ENCODE data around the gene ANTXR1.
"Not testable (repeated sequence)": the region's sequence is repeated elsewhere in the genome, so short reads cannot be mapped to it uniquely, and the experiment has no call there.

The ANTXR1 gene

DNA sequence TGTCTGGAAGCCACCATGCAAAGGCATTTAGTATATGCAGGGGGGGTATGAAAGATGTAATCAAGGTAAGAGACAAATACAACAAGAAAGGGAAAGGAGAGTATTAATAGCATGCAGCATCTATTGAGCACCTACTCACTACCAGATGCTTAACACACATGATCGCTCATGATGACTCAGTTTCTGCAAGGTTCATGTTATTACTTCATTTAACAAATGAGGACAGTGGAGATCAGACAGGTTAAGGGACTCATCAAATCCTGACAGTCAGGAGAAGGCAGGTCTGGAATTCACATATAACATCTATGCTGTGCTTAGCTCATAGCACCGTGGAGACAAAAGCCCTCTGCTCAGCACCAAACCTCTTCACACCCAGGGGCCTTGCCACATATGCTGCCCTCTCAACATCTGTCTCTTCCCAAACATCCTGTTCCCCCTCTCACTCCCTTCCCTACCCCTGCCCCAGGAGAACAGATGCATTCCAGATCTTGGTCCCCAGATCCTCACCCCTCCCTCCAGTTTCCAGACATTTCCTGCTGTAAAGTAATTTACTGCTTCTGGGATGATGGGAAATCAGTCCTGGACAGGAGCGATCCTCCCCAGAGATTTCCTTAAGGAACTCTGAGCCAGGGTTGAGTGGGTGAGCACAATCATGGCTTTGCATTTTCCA is 155.3 kb downstream of the ANTXR1 start:
- H4K20me1 ChIP-seq, result no peaks in the 10 kb centered on the region
- H3K4me2 ChIP-seq, result peak overlapping the region in 3 of 11 experiments; percentile 9 to 48 (median 16); a peak in 3 of 22 replicates
- H3K4me3 ChIP-seq, result no peak overlapping the region
- peaks cover 15 to 42% (median 33%) of the 10 kb centered on the region in 10 experiments for H3K4me1 ChIP-seq
- no peaks in the 10 kb centered on the region for H3K36me3 ChIP-seq
- TF ChIP-seq Cebpa-rat (IDR thresholded peaks at IDR 0.05), result no peak
- no peak overlapping the region for H3K27ac ChIP-seq
- no peak overlapping the region for H3K9ac ChIP-seq
- H3K27me3 ChIP-seq, result no peaks in the 10 kb centered on the region; a peak in 1 of 22 replicates
- no peaks in the 10 kb centered on the region; a peak in 1 of 22 replicates for H3K9me3 ChIP-seq (replicated peaks in 1 of 11)

DNA sequence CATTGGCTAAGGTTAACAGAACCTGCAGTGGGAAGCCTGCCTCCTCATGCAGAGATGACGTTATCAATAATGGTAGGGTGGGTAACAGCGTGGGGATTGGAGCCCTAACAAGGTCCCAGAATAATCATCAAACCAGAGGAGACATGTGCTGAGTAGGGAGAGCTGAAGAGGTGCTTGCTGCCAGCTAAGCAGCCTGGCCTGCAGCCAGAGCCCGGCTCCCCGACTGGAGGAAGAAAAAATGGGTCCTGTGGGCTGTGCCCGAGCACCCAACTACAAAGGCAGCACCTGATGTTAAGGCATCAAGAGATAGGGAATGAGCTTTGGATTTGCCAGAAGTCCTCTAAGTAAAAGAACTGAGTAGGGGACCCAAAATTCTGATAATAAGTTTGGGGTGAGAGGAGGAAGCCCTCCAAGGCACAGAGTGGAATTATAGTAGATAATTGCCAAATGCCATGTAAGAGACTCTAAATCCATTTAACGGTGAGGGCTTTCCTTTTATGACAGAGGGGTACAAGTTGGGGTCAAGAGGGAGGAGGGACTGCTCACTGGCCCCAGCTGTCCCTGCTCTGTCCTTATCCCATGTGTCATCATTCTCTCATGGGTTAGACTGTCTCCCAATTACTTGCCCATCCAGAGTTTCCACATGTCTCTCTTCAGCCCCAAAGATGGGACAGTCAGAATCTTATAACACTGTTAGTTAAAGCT is 156.1 kb downstream of the ANTXR1 start:
- Histone ChIP-seq H3K4me3 (no peak overlapping the region), H3K4me1 (peaks cover 10 to 34% (median 25%) of the 10 kb centered on the region in 10 experiments; a peak in 19 of 20 replicates), H3K36me3 (no peaks in the 10 kb centered on the region), H3K9ac (no peak overlapping the region), H3K9me3 (replicated peaks in 1 of 11) (no peaks in the 10 kb centered on the region; a peak in 1 of 22 replicates), H3K27ac (no peak overlapping the region), H3K27me3 (no peaks in the 10 kb centered on the region; a peak in 1 of 22 replicates), H4K20me1 (no peaks in the 10 kb centered on the region), H3K4me2 (no peak overlapping the region; a peak in 1 of 22 replicates)
- TF ChIP-seq Cebpa-rat (IDR thresholded peaks at IDR 0.05), result no peak

- Histone ChIP-seq H3K27ac (no peak overlapping the region), H3K4me3 (no peak overlapping the region), H3K4me2 (peak overlapping the region in 2 of 11 experiments; percentile 13 to 33; a peak in 2 of 22 replicates), H4K20me1 (no peaks in the 10 kb centered on the region), H3K27me3 (no peaks in the 10 kb centered on the region), H3K9me3 (replicated peaks in 1 of 11) (no peaks in the 10 kb centered on the region; a peak in 1 of 22 replicates), H3K36me3 (no peaks in the 10 kb centered on the region), H3K9ac (no peak overlapping the region), H3K4me1 (peaks cover 10 to 27% (median 17%) of the 10 kb centered on the region in 10 experiments; a peak in 19 of 20 replicates)
- TF ChIP-seq Cebpa-rat (IDR thresholded peaks at IDR 0.05), result no peak
These were observed 156.8 kb downstream of the ANTXR1 start for GRCh38 chr2:69169655-69170389.

- H3K4me1 ChIP-seq, result peaks cover 7 to 20% (median 12%) of the 10 kb centered on the region in 10 experiments; a peak in 19 of 20 replicates
- H3K36me3 ChIP-seq, result no peaks in the 10 kb centered on the region
- no peak overlapping the region for H3K9ac ChIP-seq
- H3K27ac ChIP-seq, result no peak overlapping the region
- no peak for TF ChIP-seq Cebpa-rat (IDR thresholded peaks at IDR 0.05)
- no peak overlapping the region for H3K4me3 ChIP-seq
- H3K27me3 ChIP-seq, result no peaks in the 10 kb centered on the region
- no peaks in the 10 kb centered on the region for H4K20me1 ChIP-seq
- no peaks in the 10 kb centered on the region; a peak in 1 of 22 replicates for H3K9me3 ChIP-seq (replicated peaks in 1 of 11)
- H3K4me2 ChIP-seq, result no peak overlapping the region
These were observed 157.7 kb downstream of the ANTXR1 start for GRCh38 chr2:69170661-69171060.

GRCh38 chr2:69171116-69171896 is 158.3 kb downstream of the ANTXR1 start:
- Histone ChIP-seq H4K20me1 (no peaks in the 10 kb centered on the region), H3K27ac (no peak overlapping the region), H3K4me1 (peaks cover 7 to 20% (median 12%) of the 10 kb centered on the region in 10 experiments; a peak in 19 of 20 replicates), H3K4me2 (no peak overlapping the region), H3K36me3 (no peaks in the 10 kb centered on the region), H3K9me3 (replicated peaks in 1 of 11) (no peaks in the 10 kb centered on the region; a peak in 1 of 22 replicates), H3K4me3 (no peak overlapping the region), H3K9ac (no peak overlapping the region), H3K27me3 (no peaks in the 10 kb centered on the region)
- TF ChIP-seq Cebpa-rat (IDR thresholded peaks at IDR 0.05), result no peak

DNA sequence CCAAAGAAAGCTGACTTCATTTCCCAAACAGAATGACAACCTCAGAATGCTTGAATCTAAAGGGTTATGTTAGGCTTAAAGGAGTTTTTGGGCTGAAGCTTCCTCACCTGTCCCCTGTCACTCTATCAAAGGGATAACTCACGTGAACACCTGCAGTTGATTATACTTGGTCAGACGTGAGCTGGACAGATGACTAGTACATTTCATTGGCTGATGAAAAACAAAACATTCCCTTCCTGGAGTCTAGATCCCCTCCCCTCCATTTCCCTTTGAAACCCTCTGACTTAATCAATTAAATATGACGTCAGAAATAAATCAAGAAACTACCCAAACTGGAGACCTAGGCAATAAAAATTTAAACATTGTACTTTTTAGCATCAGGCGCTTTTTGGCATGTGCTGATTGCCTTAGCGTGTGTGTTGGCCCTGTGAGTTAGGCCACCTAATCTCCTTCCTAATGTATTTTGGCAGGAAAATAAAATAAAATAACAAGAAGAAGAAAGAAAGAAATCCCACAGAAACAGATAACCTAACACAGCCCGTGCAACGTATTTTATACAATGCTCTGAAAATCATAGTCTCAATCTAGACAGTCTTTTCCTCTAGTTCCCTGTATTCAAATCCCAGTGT is 159.0 kb downstream of the ANTXR1 start:
- TF ChIP-seq Cebpa-rat (IDR thresholded peaks at IDR 0.05), result no peak
- no peaks in the 10 kb centered on the region for H3K27me3 ChIP-seq

GRCh38 chr2:69173706-69174105 is 160.7 kb downstream of the ANTXR1 start:
- no peak for TF ChIP-seq Cebpa-rat (IDR thresholded peaks at IDR 0.05)
- Histone ChIP-seq H3K27ac (no peak overlapping the region), H3K9ac (no peak overlapping the region), H3K4me3 (no peak overlapping the region), H3K4me1 (peaks cover 0 to 31% (median 16%) of the 10 kb centered on the region in 10 experiments; a peak in 13 of 20 replicates), H3K27me3 (no peaks in the 10 kb centered on the region), H3K4me2 (no peak overlapping the region), H4K20me1 (no peaks in the 10 kb centered on the region), H3K36me3 (no peaks in the 10 kb centered on the region), H3K9me3 (replicated peaks in 1 of 11) (peaks cover 0 to 5% (median 0%) of the 10 kb centered on the region in 11 experiments; a peak in 5 of 22 replicates)

More for the DNA sequence above, 159.0 kb downstream of the ANTXR1 start:
- Histone ChIP-seq H3K9me3 (replicated peaks in 1 of 11) (no peaks in the 10 kb centered on the region; a peak in 1 of 22 replicates), H4K20me1 (no peaks in the 10 kb centered on the region), H3K4me1 (peaks cover 6 to 23% (median 13%) of the 10 kb centered on the region in 10 experiments; a peak in 19 of 20 replicates), H3K27ac (no peak overlapping the region), H3K4me3 (no peak overlapping the region), H3K9ac (no peak overlapping the region), H3K4me2 (no peak overlapping the region), H3K36me3 (no peaks in the 10 kb centered on the region)

DNA sequence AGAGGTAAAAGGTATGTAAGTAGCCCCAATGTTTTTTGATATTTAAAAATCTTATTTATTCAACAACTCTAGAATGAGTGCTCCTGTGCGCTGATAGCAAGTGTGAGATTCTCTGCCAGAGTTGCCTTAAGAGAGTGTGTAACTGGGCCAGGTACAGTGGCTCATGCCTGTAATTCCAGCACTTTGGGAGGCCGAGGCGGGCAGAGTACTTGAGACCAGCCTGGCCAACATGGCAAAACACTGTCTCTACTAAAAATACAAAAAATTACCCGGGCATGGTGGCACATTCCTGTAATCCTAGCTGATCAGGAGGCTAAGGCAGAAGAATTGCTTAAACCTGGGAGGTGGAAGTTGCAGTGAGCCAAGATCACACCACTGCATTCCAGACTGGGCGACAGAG is 161.2 kb downstream of the ANTXR1 start:
- not testable (repeated sequence) for H3K9ac ChIP-seq; H3K36me3 ChIP-seq; H4K20me1 ChIP-seq; H3K4me2 ChIP-seq; H3K4me3 ChIP-seq; H3K27me3 ChIP-seq; H3K27ac ChIP-seq; H3K9me3 ChIP-seq (replicated peaks in 1 of 11)
- H3K4me1 ChIP-seq, result peaks cover 0 to 36% (median 16%) of the 10 kb centered on the region in 10 experiments; a peak in 13 of 20 replicates
